ENCODE results near the gene ALG5. TPM values are rescaled to one million over a fixed set of nuclear protein-coding genes. Genes with fewer than 3 reads are reported as not detected.

ALG5 gene
- total RNA-seq, 2 experiments from 2014 or later = 14.4 to 15.1 TPM

- Histone ChIP-seq H3K27me3 (ENCODE audit: control insufficient read depth in 1 of 2, insufficient read depth in 2 of 2, low read length in 2 of 2) (peaks cover 5 to 12% of the 10 kb centered on the region in 2 experiments), H3K36me3 (ENCODE audit: insufficient read depth, low read length) (no peaks in the 10 kb centered on the region), H3K27ac (ENCODE audit: low read depth in 1 of 2, low read length in 2 of 2) (no peak overlapping the region), H3K4me3 (ENCODE audit: low read length) (no peak overlapping the region), H3K9me3 (ENCODE audit: control insufficient read depth in 1 of 2, insufficient read depth in 1 of 2, low read length in 2 of 2) (no peaks in the 10 kb centered on the region), H3K4me1 (ENCODE audit: insufficient read depth, low read length) (no peaks in the 10 kb centered on the region)
- no peak for DNase-seq
- ChIA-PET CTCF (no interaction called here), POLR2A (no interaction called here)
- no peak for TF ChIP-seq CTCF (IDR thresholded peaks at IDR 0.05)
- H3K27ac Mint-ChIP-seq = no peak overlapping the region
- ATAC-seq (ENCODE audit: poor library complexity) = no peak
- H3K27me3 Mint-ChIP-seq = peaks cover 33% of the 10 kb centered on the region
- H3K9me3 Mint-ChIP-seq = no peaks in the 10 kb centered on the region
- no peak overlapping the region for H3K4me3 Mint-ChIP-seq
- H3K36me3 Mint-ChIP-seq (ENCODE audit: low read depth) = no peaks in the 10 kb centered on the region
- no peaks in the 10 kb centered on the region for H3K4me1 Mint-ChIP-seq (ENCODE audit: low read depth)
- intact Hi-C loops (cut with DNase I, micrococcal nuclease) = no loop called here
Measured at GRCh38 chr13:36903925-36904595, 95.1 kb downstream of the ALG5 start.

Other genes with a start within 250 kb of the ALG5 start
- gene RFXAP, start 180.1 kb downstream of the ALG5 start, total RNA-seq = 1 to 10 TPM; 5.8 to 6.0 TPM
- gene SMAD9, start 79.1 kb downstream of the ALG5 start, total RNA-seq = not detected
- gene EXOSC8, start 1.4 kb upstream of the ALG5 start, total RNA-seq = 10 to 100 TPM; 40.1 to 48.0 TPM
- gene SUPT20H, start 60.3 kb upstream of the ALG5 start, total RNA-seq = 10 to 100 TPM; 61.7 to 63.1 TPM
- not detected for gene CSNK1A1L, start 106.3 kb upstream of the ALG5 start, total RNA-seq